Measurements from ENCODE around the gene SFTA2.
A peak's percentile ranks its signal among the peaks of the same experiment; 100 is the strongest.
"Not testable (repeated sequence)": the region's sequence is repeated elsewhere in the genome, so short reads cannot be mapped to it uniquely, and the experiment has no call there.

The SFTA2 gene

GRCh38 chr6:30912746-30913520, 19.0 kb downstream of the SFTA2 start:
- DNase-seq, result no peak

GRCh38 chr6:30910473-30910872, 21.5 kb downstream of the SFTA2 start:
- DNase-seq, result not testable (repeated sequence)

GRCh38 chr6:30908700-30909099, 23.3 kb downstream of the SFTA2 start:
- DNase-seq, result no peak

GRCh38 chr6:30907758-30908591, 24.0 kb downstream of the SFTA2 start, which contains the start of gene GTF2H4:
GTF2H4 (plus strand) TSS chr6:30908207.
- peak; percentile 90 for DNase-seq

- DNase-seq, result not testable (repeated sequence)
Observed at GRCh38 chr6:30907290-30907757, 24.6 kb downstream of the SFTA2 start.

- DNase-seq, result no peak
Observed at GRCh38 chr6:30903236-30903635, 28.7 kb downstream of the SFTA2 start.

- DNase-seq, result no peak
Observed at GRCh38 chr6:30902709-30903108, 29.3 kb downstream of the SFTA2 start.

GRCh38 chr6:30902196-30902595, 29.8 kb downstream of the SFTA2 start:
- DNase-seq, result not testable (repeated sequence)

- DNase-seq, result no peak
Observed at GRCh38 chr6:30901436-30901835, 30.5 kb downstream of the SFTA2 start.

GRCh38 chr6:30900863-30901417, 31.0 kb downstream of the SFTA2 start:
- no peak for DNase-seq

- no peak for DNase-seq
Observed at GRCh38 chr6:30898750-30899360, 33.1 kb downstream of the SFTA2 start.

- no peak for DNase-seq
Observed at GRCh38 chr6:30897882-30898281, 34.1 kb downstream of the SFTA2 start.

GRCh38 chr6:30896541-30896940, 35.4 kb downstream of the SFTA2 start:
- no peak for DNase-seq

GRCh38 chr6:30895343-30895742, 36.6 kb downstream of the SFTA2 start:
- DNase-seq, result no peak

GRCh38 chr6:30894935-30895334, 37.0 kb downstream of the SFTA2 start:
- no peak for DNase-seq

GRCh38 chr6:30894381-30894780, 37.6 kb downstream of the SFTA2 start:
- no peak for DNase-seq

GRCh38 chr6:30893666-30894065, 38.3 kb downstream of the SFTA2 start:
- no peak for DNase-seq

- DNase-seq, result no peak
Observed at GRCh38 chr6:30893001-30893591, 38.9 kb downstream of the SFTA2 start.

GRCh38 chr6:30891816-30892538, 40.0 kb downstream of the SFTA2 start:
- DNase-seq, result no peak

GRCh38 chr6:30891450-30891723, 40.6 kb downstream of the SFTA2 start:
- no peak for DNase-seq

GRCh38 chr6:30890646-30891449, 41.1 kb downstream of the SFTA2 start:
- DNase-seq, result no peak
